A673 (cell line): Measurements from ENCODE around the gene ACP5. TPM values are rescaled to one million over a fixed set of nuclear protein-coding genes. Genes with fewer than 3 reads are reported as not detected.

Experiments
- BruUV-seq: library from RNA; stranded (reverse); fragments of 400-500 nt; replicated peaks from 2 replicates; lab custom pipeline; 2021; lab: Mats Ljungman, UMichigan
- CTCF ChIA-PET: fragments of 300-600 bp; sonication (Branson Sonifier 250); formaldehyde crosslinking; loops from one replicate; lab custom pipeline; 2022; ENCODE audit warnings: antibody characterized with exemption; lab: Charles Lee
- POLR2A ChIA-PET: fragments of 300-600 bp; sonication (Branson Sonifier 250); formaldehyde crosslinking; loops from one replicate; lab custom pipeline; 2022; ENCODE audit warnings: antibody characterized with exemption; ENCODE audit not compliant: low non-redundant PET; lab: Charles Lee
- DNase-seq: peaks from one replicate; pipeline ENCODE4 v3.0.0-alpha.2; 2015; ENCODE audit warnings: low spot score
- H3K27ac ChIP-seq: fragments of 200-600 bp; sonication (generic); 2 replicates; pipeline ENCODE4 v1.5.1; 2016; ENCODE audit warnings: mixed run types, low read depth, mild to moderate bottlenecking, mixed read lengths, antibody characterized with exemption, low read length; ENCODE audit not compliant: poor library complexity, severe bottlenecking
- H3K27me3 ChIP-seq: fragments of 200-600 bp; sonication (generic); replicated peaks from 2 replicates; pipeline ENCODE4 v1.6.1; 2017; ENCODE audit warnings: mixed run types, low read depth, mild to moderate bottlenecking, mixed read lengths, antibody characterized with exemption, low read length; ENCODE audit not compliant: insufficient read depth, poor library complexity
- H3K36me3 ChIP-seq: fragments of 200-600 bp; sonication (generic); 2 replicates; pipeline ENCODE4 v1.6.1; 2016; ENCODE audit warnings: mixed run types, mild to moderate bottlenecking, mixed read lengths, antibody characterized with exemption, low read length; ENCODE audit not compliant: insufficient read depth, poor library complexity, severe bottlenecking
- H3K4me1 ChIP-seq: fragments of 200-600 bp; sonication (generic); 2 replicates; pipeline ENCODE4 v1.6.1; 2017; ENCODE audit warnings: mixed run types, mild to moderate bottlenecking, mixed read lengths, antibody characterized with exemption, low read length; ENCODE audit not compliant: insufficient read depth, poor library complexity, severe bottlenecking
- H3K4me3 ChIP-seq: fragments of 200-600 bp; sonication (generic); 2 replicates; pipeline ENCODE4 v1.5.1; 2016; ENCODE audit warnings: low read depth, mixed run types, mild to moderate bottlenecking, mixed read lengths, low read length; ENCODE audit not compliant: poor library complexity, severe bottlenecking
- H3K9me3 ChIP-seq: fragments of 200-600 bp; sonication (generic); 2 replicates; pipeline ENCODE4 v1.6.1; 2016; ENCODE audit warnings: mixed run types, low read depth, mild to moderate bottlenecking, mixed read lengths, antibody characterized with exemption, low read length; ENCODE audit not compliant: poor library complexity, severe bottlenecking
- EZH2 ChIP-seq: fragments of 200-600 bp; sonication (generic); IDR thresholded peaks from 2 replicates; pipeline ENCODE4 v1.6.1; 2017; ENCODE audit warnings: borderline replicate concordance, low read depth, mild to moderate bottlenecking, mixed read lengths, antibody characterized with exemption, low read length; ENCODE audit not compliant: poor library complexity, severe bottlenecking
- intact Hi-C: fragments of 100-400 bp; cut with micrococcal nuclease; formaldehyde crosslinking; loops from one replicate; pipeline ENCODE4 v1.10.0; 2022; ENCODE audit not compliant: unreplicated experiment
- total RNA-seq: library from RNA; stranded (reverse); gene quantifications from 2 replicates; pipeline ENCODE4 v1.2.3, GENCODE V29; 2021
- TF ChIP-seq, protein P1 (sequence below): fragments of 300-800, 200-600 bp; sonication (generic); conservative IDR thresholded peaks from 2 replicates; pipeline ENCODE4 v1.5.1; 2017; ENCODE audit warnings: low read depth, mild to moderate bottlenecking, antibody characterized with exemption, low read length, moderate library complexity, mixed read lengths

ACP5 gene
- total RNA-seq, 1 experiment from 2014 or later, result not detected

GRCh38 chr19:11620553-11620952 lies 43.1 kb upstream of the ACP5 start:
- no TSS peak for BruUV-seq
- Histone ChIP-seq H3K27me3 (no peaks in the 10 kb centered on the region), H3K27ac (no peak overlapping the region), H3K4me3 (no peak overlapping the region), H3K4me1 (peaks cover 10% of the 10 kb centered on the region), H3K9me3 (peaks cover 31% of the 10 kb centered on the region), H3K36me3 (peaks cover 53% of the 10 kb centered on the region)
- ChIA-PET POLR2A (no interaction called here), CTCF (no interaction called here)
- DNase-seq, result no peak
- intact Hi-C loops, result no loop called here
- TF ChIP-seq, protein P1, sequence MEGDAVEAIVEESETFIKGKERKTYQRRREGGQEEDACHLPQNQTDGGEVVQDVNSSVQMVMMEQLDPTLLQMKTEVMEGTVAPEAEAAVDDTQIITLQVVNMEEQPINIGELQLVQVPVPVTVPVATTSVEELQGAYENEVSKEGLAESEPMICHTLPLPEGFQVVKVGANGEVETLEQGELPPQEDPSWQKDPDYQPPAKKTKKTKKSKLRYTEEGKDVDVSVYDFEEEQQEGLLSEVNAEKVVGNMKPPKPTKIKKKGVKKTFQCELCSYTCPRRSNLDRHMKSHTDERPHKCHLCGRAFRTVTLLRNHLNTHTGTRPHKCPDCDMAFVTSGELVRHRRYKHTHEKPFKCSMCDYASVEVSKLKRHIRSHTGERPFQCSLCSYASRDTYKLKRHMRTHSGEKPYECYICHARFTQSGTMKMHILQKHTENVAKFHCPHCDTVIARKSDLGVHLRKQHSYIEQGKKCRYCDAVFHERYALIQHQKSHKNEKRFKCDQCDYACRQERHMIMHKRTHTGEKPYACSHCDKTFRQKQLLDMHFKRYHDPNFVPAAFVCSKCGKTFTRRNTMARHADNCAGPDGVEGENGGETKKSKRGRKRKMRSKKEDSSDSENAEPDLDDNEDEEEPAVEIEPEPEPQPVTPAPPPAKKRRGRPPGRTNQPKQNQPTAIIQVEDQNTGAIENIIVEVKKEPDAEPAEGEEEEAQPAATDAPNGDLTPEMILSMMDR, result no peak
- no peak for TF ChIP-seq EZH2

GRCh38 chr19:11617180-11618062 lies 40.0 kb upstream of the ACP5 start:
- Histone ChIP-seq H3K27ac (no peak overlapping the region), H3K27me3 (no peaks in the 10 kb centered on the region), H3K36me3 (peaks cover 68% of the 10 kb centered on the region), H3K9me3 (peaks cover 36% of the 10 kb centered on the region), H3K4me1 (no peaks in the 10 kb centered on the region), H3K4me3 (no peak overlapping the region)
- POLR2A ChIA-PET, result no interaction called here
- no peak for DNase-seq
- BruUV-seq, result TSS peak; percentile 6
- intact Hi-C loops, result no loop called here
- CTCF ChIA-PET, result no interaction called here
- TF ChIP-seq, protein P1, result no peak
- TF ChIP-seq EZH2, result no peak

- Histone ChIP-seq H3K27ac (no peak overlapping the region), H3K36me3 (peaks cover 39% of the 10 kb centered on the region), H3K4me3 (no peak overlapping the region), H3K9me3 (peaks cover 26% of the 10 kb centered on the region), H3K27me3 (no peaks in the 10 kb centered on the region), H3K4me1 (no peaks in the 10 kb centered on the region)
- BruUV-seq, result no TSS peak
- CTCF ChIA-PET, result no interaction called here
- TF ChIP-seq, protein P1, result no peak
- TF ChIP-seq EZH2, result no peak
- POLR2A ChIA-PET, result no interaction called here
- intact Hi-C loops, result no loop called here
- no peak for DNase-seq
Observed at GRCh38 chr19:11612816-11613511, 35.5 kb upstream of the ACP5 start.
